ENCODE measurements around the gene TMEM121.

GRCh38 chr14:105486163-105486973 is 40.0 kb upstream of the TMEM121 start, which contains the start of gene CRIP1:
- TF ChIP-seq CTCF (conservative IDR thresholded peaks at IDR 0.05; ENCODE audit: low read length): no peak
- TF ChIP-seq EZH2phosphoT487 (IDR thresholded peaks at IDR 0.05; ENCODE audit: borderline replicate concordance, low read depth, low read length): no peak
